ENCODE results near the gene GPATCH2L. TPM values are rescaled to one million over a fixed set of nuclear protein-coding genes. Genes with fewer than 3 reads are reported as not detected.

GPATCH2L gene
- total RNA-seq, 1 experiment from 2014 or later: 76.7 TPM

- no peak for TF ChIP-seq CTCF (conservative IDR thresholded peaks at IDR 0.05)
- Histone ChIP-seq H3K27me3 (ENCODE audit: insufficient read depth, low read length) (no peaks in the 10 kb centered on the region), H4K5ac (ENCODE audit: insufficient read length, low read depth, low read length) (no peak overlapping the region), H2AK5ac (ENCODE audit: insufficient read length, low read length) (no peak overlapping the region), H2BK5ac (ENCODE audit: insufficient read length, low read length) (no peak overlapping the region), H3K79me2 (ENCODE audit: insufficient read depth, low read length) (no peaks in the 10 kb centered on the region), H3K4me1 (ENCODE audit: insufficient read depth, low read length) (no peaks in the 10 kb centered on the region), H3K4me2 (ENCODE audit: insufficient read depth, insufficient read length, low read length) (no peak overlapping the region), H2BK120ac (ENCODE audit: low read depth, low read length, poor library complexity, severe bottlenecking) (no peak overlapping the region), H2BK12ac (ENCODE audit: insufficient read length, low read depth, low read length) (no peak overlapping the region), H2BK15ac (ENCODE audit: low read depth, low read length) (no peak overlapping the region), H2AFZ (ENCODE audit: low read length) (no peak overlapping the region), H3K4ac (ENCODE audit: low read depth, low read length) (no peak overlapping the region), H4K91ac (ENCODE audit: insufficient read length, low read depth, low read length) (no peak overlapping the region), H3K9ac (ENCODE audit: extremely low read depth, insufficient read length, low read length) (no peak overlapping the region), H3K56ac (ENCODE audit: insufficient read length, low read depth, low read length) (no peak overlapping the region), H3K23ac (ENCODE audit: insufficient read length, low read depth, low read length) (no peak overlapping the region), H3K79me1 (ENCODE audit: insufficient read depth, low read depth, low read length, poor library complexity, severe bottlenecking) (no peaks in the 10 kb centered on the region), H4K8ac (replicated peaks; ENCODE audit: insufficient read length, low read depth, low read length) (no peak overlapping the region), H3K14ac (ENCODE audit: insufficient read depth, low read length) (no peak overlapping the region), H3K27ac (ENCODE audit: insufficient read length, low read depth, low read length) (no peak overlapping the region), H3K9me3 (ENCODE audit: control insufficient read depth, low read depth, low read length) (no peaks in the 10 kb centered on the region), H2BK20ac (ENCODE audit: low read depth, low read length, poor library complexity, severe bottlenecking) (no peak overlapping the region), H3K23me2 (ENCODE audit: insufficient read length, low read depth, low read length, poor library complexity, severe bottlenecking) (peaks cover 4% of the 10 kb centered on the region), H3T11ph (ENCODE audit: low read length) (no peak overlapping the region), H4K20me1 (ENCODE audit: control insufficient read depth, insufficient read depth, insufficient read length) (no peaks in the 10 kb centered on the region), H3K18ac (ENCODE audit: insufficient read length, low read depth, low read length) (no peak overlapping the region)
- Mint-ChIP-seq H3K9me3 (peaks cover 3 to 8% of the 10 kb centered on the region in 2 experiments; a peak in 4 of 5 replicates), H3K27me3 (ENCODE audit: low read depth) (peaks cover 33% of the 10 kb centered on the region), H3K4me3 (no peak overlapping the region), H3K4me1 (peaks cover 4 to 5% of the 10 kb centered on the region in 2 experiments), H3K27ac (no peak overlapping the region), H3K36me3 (ENCODE audit: insufficient read depth in 1 of 3, low read depth in 3 of 3) (no peaks in the 10 kb centered on the region; a peak in 1 of 7 replicates)
- no peak for DNase-seq
These were observed 4.7 kb upstream of the GPATCH2L start for GRCh38 chr14:76146976-76147375.

Measured in H9 (cell line).